Measurements from ENCODE around the gene MYO9B. TPM values are rescaled to one million over a fixed set of nuclear protein-coding genes. Genes with fewer than 3 reads are reported as not detected.

MYO9B gene
- total and polyA plus RNA-seq, 2 experiments from 2014 or later = 20.1 to 71.8 TPM

- DNase-seq = no peak
- peaks cover 4% of the 10 kb centered on the region; the same call in 1 of the 2 replicates for H3K36me3 ChIP-seq (ENCODE audit: low read depth)
- H3K79me2 ChIP-seq (ENCODE audit: insufficient read depth) = peaks cover 100% of the 10 kb centered on the region
- H3K27ac ChIP-seq = no peak overlapping the region
- no peaks in the 10 kb centered on the region for H3K27me3 ChIP-seq (replicated peaks; ENCODE audit: insufficient read depth)
- WGBS, 2 experiments (ENCODE audit: low coverage in 1 of 2, low lambda C conversion rate in 2 of 2, missing lambda C conversion rate in 2 of 2) = 59 to 67% methylated on average over 6 of the region's 6 CpGs
- H3K4me2 ChIP-seq (ENCODE audit: unreplicated experiment) = no peak overlapping the region
- no peak for TF ChIP-seq EZH2phosphoT487 (IDR thresholded peaks at IDR 0.05; ENCODE audit: insufficient read depth, low read depth)
- no peak for TF ChIP-seq EZH2 (IDR thresholded peaks at IDR 0.05; ENCODE audit: insufficient read depth, poor library complexity, severe bottlenecking)
- H3F3A ChIP-seq (ENCODE audit: insufficient read depth) = peaks cover 18% of the 10 kb centered on the region
- no peaks in the 10 kb centered on the region for H3K9me2 ChIP-seq (ENCODE audit: insufficient read depth)
- H3K9ac ChIP-seq = no peak overlapping the region
- in situ Hi-C loops (cut with MboI) = no loop called here
- H3K4me1 ChIP-seq (ENCODE audit: insufficient read depth) = peaks cover 9% of the 10 kb centered on the region
- no peak overlapping the region for H3K4me3 ChIP-seq
- no peak overlapping the region for H2AFZ ChIP-seq
- no peaks in the 10 kb centered on the region for H3K9me3 ChIP-seq (ENCODE audit: low read depth)
- peaks cover 4% of the 10 kb centered on the region; the same call in 1 of the 2 replicates for H4K20me1 ChIP-seq (ENCODE audit: insufficient read depth)
Measured at GRCh38 chr19:17086834-17087233, 11.3 kb downstream of the MYO9B start.

GRCh38 chr19:17088552-17088951 lies 13.0 kb downstream of the MYO9B start:
- no peak for DNase-seq
- H3K9me2 ChIP-seq (ENCODE audit: insufficient read depth) = no peaks in the 10 kb centered on the region
- H3K9ac ChIP-seq = no peak overlapping the region
- in situ Hi-C loops (cut with MboI) = no loop called here
- peaks cover 9% of the 10 kb centered on the region for H3K4me1 ChIP-seq (ENCODE audit: insufficient read depth)
- no peak for TF ChIP-seq EZH2 (IDR thresholded peaks at IDR 0.05; ENCODE audit: insufficient read depth, poor library complexity, severe bottlenecking)
- no peak overlapping the region for H3K27ac ChIP-seq
- 78 to 84% methylated on average over 5 of the region's 5 CpGs for WGBS, 2 experiments (ENCODE audit: low coverage in 1 of 2, low lambda C conversion rate in 2 of 2, missing lambda C conversion rate in 2 of 2)
- no peak overlapping the region for H2AFZ ChIP-seq
- no peaks in the 10 kb centered on the region for H3K27me3 ChIP-seq (replicated peaks; ENCODE audit: insufficient read depth)
- no peak overlapping the region for H3K4me3 ChIP-seq
- peaks cover 4% of the 10 kb centered on the region; the same call in 1 of the 2 replicates for H3K36me3 ChIP-seq (ENCODE audit: low read depth)
- H3K4me2 ChIP-seq (ENCODE audit: unreplicated experiment) = no peak overlapping the region
- no peaks in the 10 kb centered on the region for H3K9me3 ChIP-seq (ENCODE audit: low read depth)
- H3K79me2 ChIP-seq (ENCODE audit: insufficient read depth) = peaks cover 100% of the 10 kb centered on the region
- H3F3A ChIP-seq (ENCODE audit: insufficient read depth) = peaks cover 18% of the 10 kb centered on the region
- H4K20me1 ChIP-seq (ENCODE audit: insufficient read depth) = peaks cover 4% of the 10 kb centered on the region; the same call in 1 of the 2 replicates

GRCh38 chr19:17090583-17090982 lies 15.0 kb downstream of the MYO9B start:
- in situ Hi-C loops (cut with MboI) = no loop called here

GRCh38 chr19:17091758-17092333 lies 16.3 kb downstream of the MYO9B start:
- in situ Hi-C loops (cut with MboI) = no loop called here
- H2AFZ ChIP-seq = no peak overlapping the region
- H3K4me1 ChIP-seq (ENCODE audit: insufficient read depth) = peaks cover 20% of the 10 kb centered on the region
- TF ChIP-seq EZH2phosphoT487 (IDR thresholded peaks at IDR 0.05; ENCODE audit: insufficient read depth, low read depth) = no peak
- TF ChIP-seq EZH2 (IDR thresholded peaks at IDR 0.05; ENCODE audit: insufficient read depth, poor library complexity, severe bottlenecking) = no peak
- H3K9me3 ChIP-seq (ENCODE audit: low read depth) = no peaks in the 10 kb centered on the region
- no peaks in the 10 kb centered on the region for H3K9me2 ChIP-seq (ENCODE audit: insufficient read depth)
- H3K4me3 ChIP-seq = no peak overlapping the region
- no peak overlapping the region for H3K27ac ChIP-seq
- no peaks in the 10 kb centered on the region for H3K27me3 ChIP-seq (replicated peaks; ENCODE audit: insufficient read depth)
- peaks cover 100% of the 10 kb centered on the region for H3K79me2 ChIP-seq (ENCODE audit: insufficient read depth)
- WGBS, 2 experiments (ENCODE audit: low coverage in 1 of 2, low lambda C conversion rate in 2 of 2, missing lambda C conversion rate in 2 of 2) = 89% methylated on average over 14 of the region's 15 CpGs
- H3K4me2 ChIP-seq (ENCODE audit: unreplicated experiment) = no peak overlapping the region
- H4K20me1 ChIP-seq (ENCODE audit: insufficient read depth) = peaks cover 4% of the 10 kb centered on the region; the same call in 1 of the 2 replicates
- peaks cover 4% of the 10 kb centered on the region; the same call in 1 of the 2 replicates for H3K36me3 ChIP-seq (ENCODE audit: low read depth)
- no peak overlapping the region for H3K9ac ChIP-seq
- no peak for DNase-seq
- peaks cover 30% of the 10 kb centered on the region for H3F3A ChIP-seq (ENCODE audit: insufficient read depth)

More at GRCh38 chr19:17090583-17090982, 15.0 kb downstream of the MYO9B start:
- Histone ChIP-seq H2AFZ (no peak overlapping the region), H3F3A (ENCODE audit: insufficient read depth) (peaks cover 22% of the 10 kb centered on the region), H3K27me3 (replicated peaks; ENCODE audit: insufficient read depth) (no peaks in the 10 kb centered on the region), H4K20me1 (ENCODE audit: insufficient read depth) (peaks cover 4% of the 10 kb centered on the region; the same call in 1 of the 2 replicates), H3K4me2 (ENCODE audit: unreplicated experiment) (peak overlapping the region; percentile 14), H3K36me3 (ENCODE audit: low read depth) (peaks cover 4% of the 10 kb centered on the region; the same call in 1 of the 2 replicates), H3K9me2 (ENCODE audit: insufficient read depth) (no peaks in the 10 kb centered on the region), H3K4me3 (no peak overlapping the region), H3K9me3 (ENCODE audit: low read depth) (no peaks in the 10 kb centered on the region), H3K27ac (peak overlapping the region; percentile 62), H3K9ac (no peak overlapping the region), H3K79me2 (ENCODE audit: insufficient read depth) (peaks cover 100% of the 10 kb centered on the region), H3K4me1 (ENCODE audit: insufficient read depth) (peaks cover 20% of the 10 kb centered on the region)
- TF ChIP-seq EZH2phosphoT487 (IDR thresholded peaks at IDR 0.05; ENCODE audit: insufficient read depth, low read depth) = no peak
- no peak for TF ChIP-seq EZH2 (IDR thresholded peaks at IDR 0.05; ENCODE audit: insufficient read depth, poor library complexity, severe bottlenecking)
- 82 to 86% methylated on average over 9 of the region's 9 CpGs for WGBS, 2 experiments (ENCODE audit: low coverage in 1 of 2, low lambda C conversion rate in 2 of 2, missing lambda C conversion rate in 2 of 2)
- peak; percentile 29 for DNase-seq

Data from GM23248 (cell line).